ENCODE data around the gene RFNG. TPM values are rescaled to one million over a fixed set of nuclear protein-coding genes. Genes with fewer than 3 reads are reported as not detected.

RFNG gene
- total RNA-seq, 1 donor from 2014 or later = 72.3 TPM

DNA sequence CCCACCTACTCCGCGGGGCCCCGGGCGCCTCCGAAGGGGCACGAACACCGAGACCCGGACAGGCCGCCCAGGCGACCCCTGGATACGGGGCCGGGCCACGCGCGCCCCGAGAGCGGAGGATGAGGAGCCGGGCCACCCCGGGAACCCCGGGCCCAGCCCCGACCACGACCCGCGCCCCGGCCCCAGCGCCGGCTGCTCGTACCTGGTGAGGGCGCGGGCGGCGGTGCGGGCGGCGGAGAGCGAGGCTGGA, 46.2 kb upstream of the RFNG start:
- H3K36me3 ChIP-seq (ENCODE audit: control insufficient read depth, insufficient read depth, low read length) = peaks cover 5% of the 10 kb centered on the region
- TF ChIP-seq, protein P1, sequence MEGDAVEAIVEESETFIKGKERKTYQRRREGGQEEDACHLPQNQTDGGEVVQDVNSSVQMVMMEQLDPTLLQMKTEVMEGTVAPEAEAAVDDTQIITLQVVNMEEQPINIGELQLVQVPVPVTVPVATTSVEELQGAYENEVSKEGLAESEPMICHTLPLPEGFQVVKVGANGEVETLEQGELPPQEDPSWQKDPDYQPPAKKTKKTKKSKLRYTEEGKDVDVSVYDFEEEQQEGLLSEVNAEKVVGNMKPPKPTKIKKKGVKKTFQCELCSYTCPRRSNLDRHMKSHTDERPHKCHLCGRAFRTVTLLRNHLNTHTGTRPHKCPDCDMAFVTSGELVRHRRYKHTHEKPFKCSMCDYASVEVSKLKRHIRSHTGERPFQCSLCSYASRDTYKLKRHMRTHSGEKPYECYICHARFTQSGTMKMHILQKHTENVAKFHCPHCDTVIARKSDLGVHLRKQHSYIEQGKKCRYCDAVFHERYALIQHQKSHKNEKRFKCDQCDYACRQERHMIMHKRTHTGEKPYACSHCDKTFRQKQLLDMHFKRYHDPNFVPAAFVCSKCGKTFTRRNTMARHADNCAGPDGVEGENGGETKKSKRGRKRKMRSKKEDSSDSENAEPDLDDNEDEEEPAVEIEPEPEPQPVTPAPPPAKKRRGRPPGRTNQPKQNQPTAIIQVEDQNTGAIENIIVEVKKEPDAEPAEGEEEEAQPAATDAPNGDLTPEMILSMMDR (IDR thresholded peaks at IDR 0.05; ENCODE audit: insufficient read depth, low read length, poor library complexity, severe bottlenecking) = no peak
- DNase-seq (ENCODE audit: low read depth) = no peak
- no peaks in the 10 kb centered on the region for H3K27me3 ChIP-seq (ENCODE audit: control insufficient read depth, insufficient read depth, low read length)
- peak overlapping the region; percentile 72 for H3K4me3 ChIP-seq (ENCODE audit: low read depth, low read length)

DNA sequence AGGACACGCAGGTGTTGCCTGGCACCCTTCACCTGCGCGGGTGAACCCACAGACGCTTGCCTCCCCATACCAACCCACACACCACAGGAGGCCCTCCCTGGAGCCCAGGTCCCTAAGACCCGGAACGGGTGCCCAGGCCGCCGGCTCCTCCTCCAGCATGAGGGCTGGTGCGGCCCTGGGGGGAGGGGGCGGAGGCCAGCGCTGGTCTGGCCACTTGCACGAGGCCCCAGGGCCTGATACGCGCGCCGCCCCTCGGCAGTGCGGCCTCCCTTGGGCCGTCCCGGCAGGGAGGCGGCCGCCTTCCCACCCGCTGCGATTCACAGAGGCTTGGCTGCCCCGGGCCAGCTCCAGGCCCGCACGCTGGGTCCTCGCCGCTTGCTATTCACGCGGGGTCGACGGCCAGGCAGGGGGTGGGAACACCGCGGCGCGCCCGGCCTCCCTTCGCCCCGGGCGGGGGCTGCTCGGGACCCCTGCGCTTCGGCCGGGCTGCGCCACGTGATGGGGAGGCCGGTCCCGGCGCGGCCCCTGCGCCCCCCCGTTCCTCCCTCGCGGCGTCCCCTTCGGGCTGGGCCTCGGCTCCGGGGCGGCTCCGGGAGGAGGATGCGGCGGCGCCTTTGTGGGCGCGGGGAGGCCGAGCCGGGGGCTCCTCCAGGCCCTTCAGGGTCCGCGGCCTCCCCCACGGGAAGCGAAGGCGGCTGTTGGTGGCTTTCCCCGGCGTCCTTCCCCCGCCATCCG, 45.7 kb upstream of the RFNG start:
- TF ChIP-seq, protein P1 (IDR thresholded peaks at IDR 0.05; ENCODE audit: insufficient read depth, low read length, poor library complexity, severe bottlenecking) = no peak
- Histone ChIP-seq H3K36me3 (ENCODE audit: control insufficient read depth, insufficient read depth, low read length) (peaks cover 5% of the 10 kb centered on the region), H3K27me3 (ENCODE audit: control insufficient read depth, insufficient read depth, low read length) (no peaks in the 10 kb centered on the region), H3K4me3 (ENCODE audit: low read depth, low read length) (peak overlapping the region; percentile 72)
- DNase-seq (ENCODE audit: low read depth) = no peak

DNA sequence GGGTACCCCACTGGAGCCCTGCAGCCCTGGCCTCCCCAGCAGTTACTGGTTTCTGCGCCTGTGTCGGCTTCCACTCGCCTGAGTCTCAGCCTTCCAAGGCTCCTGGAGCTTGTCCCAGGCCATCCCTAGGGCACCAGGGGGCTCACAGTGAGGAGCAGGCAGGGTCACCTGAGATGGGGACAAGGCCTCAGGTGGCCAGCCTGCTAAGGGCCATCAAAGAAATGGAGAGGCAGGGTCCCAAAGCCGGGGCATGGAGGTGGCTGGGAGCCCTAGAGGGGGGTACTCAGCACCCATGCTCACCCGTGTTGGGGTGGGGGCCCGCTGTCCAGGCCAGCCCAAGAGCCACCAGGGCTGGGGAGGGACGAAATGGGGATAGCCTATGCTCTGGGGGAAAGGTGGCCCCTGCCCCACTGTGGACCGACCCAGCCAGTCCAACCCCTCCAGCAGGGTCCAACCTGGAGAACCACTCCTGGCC, 45.1 kb upstream of the RFNG start:
- H3K27me3 ChIP-seq (ENCODE audit: control insufficient read depth, insufficient read depth, low read length) = no peaks in the 10 kb centered on the region
- peaks cover 7% of the 10 kb centered on the region for H3K36me3 ChIP-seq (ENCODE audit: control insufficient read depth, insufficient read depth, low read length)
- TF ChIP-seq, protein P1 (IDR thresholded peaks at IDR 0.05; ENCODE audit: insufficient read depth, low read length, poor library complexity, severe bottlenecking) = no peak
- DNase-seq (ENCODE audit: low read depth) = no peak
- peak overlapping the region; percentile 72 for H3K4me3 ChIP-seq (ENCODE audit: low read depth, low read length)

DNA sequence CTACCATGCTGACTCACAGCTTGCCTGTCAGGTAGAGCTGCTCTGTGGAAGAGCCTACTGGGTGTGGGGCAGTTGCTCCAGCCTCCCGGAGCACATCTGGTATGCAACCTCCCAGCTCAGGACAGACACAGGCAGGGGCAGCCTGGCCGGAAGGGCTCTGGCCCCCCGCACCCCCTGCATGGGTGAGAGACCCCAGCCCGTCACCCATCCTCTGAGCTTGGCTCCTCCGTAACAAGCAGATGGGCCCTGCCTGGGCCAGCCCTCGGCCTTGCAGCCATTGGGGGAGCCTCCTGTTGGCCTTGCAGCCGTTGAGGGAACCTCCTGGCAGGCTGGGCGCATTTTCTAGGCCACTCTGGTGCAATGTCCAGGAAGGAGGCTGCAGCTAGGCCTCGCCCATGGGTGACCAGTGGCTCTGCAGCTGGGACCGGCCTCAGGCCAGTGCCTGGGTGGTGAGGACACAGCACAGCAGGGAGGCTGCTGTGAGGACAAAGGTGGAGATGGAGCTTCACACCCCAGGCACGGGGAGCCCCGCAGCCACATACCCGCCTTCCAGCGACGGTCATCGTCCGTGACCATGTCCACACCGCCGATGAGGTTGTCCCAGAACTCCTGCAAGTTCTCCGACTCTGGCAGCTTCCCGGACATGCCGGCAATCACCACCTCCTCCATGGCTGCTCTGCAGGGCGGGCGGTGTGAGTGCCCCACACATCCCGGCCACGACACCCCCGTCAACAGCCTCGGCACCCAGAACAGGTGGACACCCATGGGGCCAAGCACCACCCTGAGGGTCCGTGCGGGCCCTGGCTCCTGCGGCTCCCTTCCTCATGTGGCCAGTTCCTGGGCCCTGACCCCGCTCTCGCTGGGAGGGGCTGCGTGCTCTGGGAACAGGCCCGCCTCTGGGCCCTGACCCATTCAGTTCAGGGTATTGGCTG, 44.4 kb upstream of the RFNG start:
- Histone ChIP-seq H3K27me3 (ENCODE audit: control insufficient read depth, insufficient read depth, low read length) (no peaks in the 10 kb centered on the region), H3K4me3 (ENCODE audit: low read depth, low read length) (peak overlapping the region; percentile 72), H3K36me3 (ENCODE audit: control insufficient read depth, insufficient read depth, low read length) (peaks cover 8% of the 10 kb centered on the region)
- no peak for DNase-seq (ENCODE audit: low read depth)
- TF ChIP-seq, protein P1 (IDR thresholded peaks at IDR 0.05; ENCODE audit: insufficient read depth, low read length, poor library complexity, severe bottlenecking) = no peak

DNA sequence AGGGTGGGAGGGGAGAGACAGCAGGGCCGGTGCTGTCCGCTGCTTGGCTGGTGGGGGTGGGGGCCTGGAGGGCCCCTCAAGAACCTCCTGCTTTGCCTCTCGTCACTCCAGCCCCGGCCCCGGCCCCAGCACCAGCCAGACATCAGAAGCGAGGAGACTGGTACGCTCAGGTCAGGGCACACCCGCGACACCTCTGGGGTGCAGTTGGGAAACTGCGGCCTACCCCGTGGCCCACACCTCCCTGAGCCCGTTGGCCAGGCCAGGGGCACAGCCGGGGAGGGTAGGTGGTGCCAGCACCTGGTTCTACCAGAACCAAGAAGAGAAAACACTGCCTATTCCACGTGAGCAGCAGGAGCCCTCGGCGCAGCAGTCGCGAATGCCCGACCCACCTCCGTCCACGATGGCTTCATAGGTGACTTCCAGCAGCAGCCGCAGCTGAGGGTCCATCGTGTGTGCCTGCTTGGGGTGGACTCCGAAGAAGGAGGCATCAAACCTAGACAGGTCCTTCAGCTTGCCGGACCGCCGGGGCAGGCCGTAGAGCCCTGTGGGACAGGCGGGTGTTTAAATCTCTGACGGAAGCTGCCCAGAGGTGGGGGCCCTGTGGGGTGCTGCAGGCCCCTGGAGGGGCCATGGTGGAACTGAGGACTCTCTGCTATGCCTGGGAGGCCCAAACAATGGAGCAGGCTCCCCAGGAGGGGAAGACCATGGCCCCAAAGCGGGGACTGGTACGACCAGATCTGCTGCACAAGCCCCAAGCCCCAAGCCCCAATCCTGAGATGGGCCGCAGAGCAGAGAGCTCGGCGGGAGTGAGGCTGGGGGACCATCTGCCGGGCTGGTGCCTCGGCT, 43.5 kb upstream of the RFNG start:
- H3K36me3 ChIP-seq (ENCODE audit: control insufficient read depth, insufficient read depth, low read length) = peaks cover 9% of the 10 kb centered on the region
- no peaks in the 10 kb centered on the region for H3K27me3 ChIP-seq (ENCODE audit: control insufficient read depth, insufficient read depth, low read length)
- DNase-seq (ENCODE audit: low read depth) = no peak
- no peak overlapping the region for H3K4me3 ChIP-seq (ENCODE audit: low read depth, low read length)
- TF ChIP-seq, protein P1 (IDR thresholded peaks at IDR 0.05; ENCODE audit: insufficient read depth, low read length, poor library complexity, severe bottlenecking) = no peak
